Fibroblast of lung (primary cell): ENCODE measurements around the gene COTL1.

Source experiments
- CTCF ChIP-seq, 2 donors: IDR thresholded peaks in 1 of 2; conservative IDR thresholded peaks in 1 of 2; 1 replicate in 1 of 2; 2 replicates in 1 of 2; pipeline ENCODE4 v1.5.1; 2011 to 2012; ENCODE audit warnings: low read length in 2 of 2, control low read depth in 1 of 2, inconsistent platforms in 1 of 2, low read depth in 1 of 2, mild to moderate bottlenecking in 1 of 2
- EZH2 ChIP-seq: IDR thresholded peaks from 2 replicates; pipeline ENCODE4 v1.5.1; 2012; ENCODE audit warnings: low read length, control low read depth, mild to moderate bottlenecking; ENCODE audit errors: missing control alignments

- TF ChIP-seq CTCF (conservative IDR thresholded peaks at IDR 0.05 in 1 of 2, IDR thresholded peaks at IDR 0.05 in 1 of 2; ENCODE audit: low read depth in 1 of 2, low read length in 2 of 2) (no peak), EZH2 (no peak)
These were observed 12.1 kb upstream of the COTL1 start for GRCh38 chr16:84630009-84630408.
